ENCODE measurements around the gene PPFIA2. TPM values are rescaled to one million over a fixed set of nuclear protein-coding genes. Genes with fewer than 3 reads are reported as not detected.

Gene PPFIA2
- total RNA-seq, 1 experiment from 2014 or later: not detected

GRCh38 chr12:81757731-81758365, 1.3 kb downstream of the PPFIA2 start:
- no peak for DNase-seq
- H3K9me2 ChIP-seq (replicated peaks; ENCODE audit: low read length): no peaks in the 10 kb centered on the region
- intact Hi-C loops (cut with micrococcal nuclease): no loop called here
- peaks cover 5% of the 10 kb centered on the region; the same call in 1 of the 2 replicates for H3K4me1 ChIP-seq (ENCODE audit: insufficient read depth, low read length)
- no peak overlapping the region for H2AFZ ChIP-seq (ENCODE audit: low read length)
- TF ChIP-seq EZH2phosphoT487 (IDR thresholded peaks at IDR 0.05; ENCODE audit: borderline replicate concordance, low read length): no peak
- TF ChIP-seq CTCF (conservative IDR thresholded peaks at IDR 0.05; ENCODE audit: low read depth, low read length): no peak
- TF ChIP-seq EZH2 (IDR thresholded peaks at IDR 0.05; ENCODE audit: low read length, unreplicated experiment): no peak
- no peaks in the 10 kb centered on the region for H3F3A ChIP-seq (ENCODE audit: low read length, unreplicated experiment)
- no peak overlapping the region for H3K27ac ChIP-seq (ENCODE audit: low read length)
- POLR2A ChIA-PET (ENCODE audit: unreplicated experiment): no interaction called here
- no peak for ATAC-seq
- no peaks in the 10 kb centered on the region for H4K20me1 ChIP-seq (ENCODE audit: low read length)
- H3K4me3 ChIP-seq (ENCODE audit: low read length): no peak overlapping the region
- H3K79me2 ChIP-seq (ENCODE audit: low read length): no peaks in the 10 kb centered on the region
- H3K9me3 ChIP-seq (ENCODE audit: low read length): no peaks in the 10 kb centered on the region
- no peak overlapping the region for H3K4me2 ChIP-seq (ENCODE audit: low read length)
- H3K36me3 ChIP-seq (ENCODE audit: low read depth, low read length): no peaks in the 10 kb centered on the region
- CTCF ChIA-PET: no interaction called here
- no TSS peak for BruUV-seq (replicated peaks)
- no peak overlapping the region for H3K9ac ChIP-seq (ENCODE audit: low read length)
- peaks cover 35% of the 10 kb centered on the region for H3K27me3 ChIP-seq (ENCODE audit: low read length)

- no peak for ATAC-seq
- H3K4me1 ChIP-seq (ENCODE audit: insufficient read depth, low read length): no peaks in the 10 kb centered on the region
- ChIA-PET POLR2A (ENCODE audit: unreplicated experiment) (no interaction called here), CTCF (no interaction called here)
- H3K79me2 ChIP-seq (ENCODE audit: low read length): no peaks in the 10 kb centered on the region
- H3F3A ChIP-seq (ENCODE audit: low read length, unreplicated experiment): no peaks in the 10 kb centered on the region
- H3K9ac ChIP-seq (ENCODE audit: low read length): no peak overlapping the region
- no peaks in the 10 kb centered on the region for H4K20me1 ChIP-seq (ENCODE audit: low read length)
- H3K4me2 ChIP-seq (ENCODE audit: low read length): no peak overlapping the region
- no peak for DNase-seq
- H3K27ac ChIP-seq (ENCODE audit: low read length): no peak overlapping the region
- no peaks in the 10 kb centered on the region for H3K9me2 ChIP-seq (replicated peaks; ENCODE audit: low read length)
- no TSS peak for BruUV-seq (replicated peaks)
- no peak overlapping the region for H2AFZ ChIP-seq (ENCODE audit: low read length)
- H3K9me3 ChIP-seq (ENCODE audit: low read length): no peaks in the 10 kb centered on the region
- H3K36me3 ChIP-seq (ENCODE audit: low read depth, low read length): no peaks in the 10 kb centered on the region
- TF ChIP-seq EZH2phosphoT487 (IDR thresholded peaks at IDR 0.05; ENCODE audit: borderline replicate concordance, low read length): no peak
- H3K27me3 ChIP-seq (ENCODE audit: low read length): no peaks in the 10 kb centered on the region
- intact Hi-C loops (cut with micrococcal nuclease): no loop called here
- no peak overlapping the region for H3K4me3 ChIP-seq (ENCODE audit: low read length)
Observed at GRCh38 chr12:81729781-81730180, 29.4 kb downstream of the PPFIA2 start.

GRCh38 chr12:81727391-81727790, 31.8 kb downstream of the PPFIA2 start:
- no TSS peak for BruUV-seq (replicated peaks)
- no peak overlapping the region for H3K9ac ChIP-seq (ENCODE audit: low read length)
- no peak overlapping the region for H3K4me3 ChIP-seq (ENCODE audit: low read length)
- CTCF ChIA-PET: no interaction called here
- POLR2A ChIA-PET (ENCODE audit: unreplicated experiment): no interaction called here
- ATAC-seq (no peak), DNase-seq (no peak)
- H4K20me1 ChIP-seq (ENCODE audit: low read length): no peaks in the 10 kb centered on the region
- TF ChIP-seq EZH2 (IDR thresholded peaks at IDR 0.05; ENCODE audit: low read length, unreplicated experiment): no peak
- H3K4me2 ChIP-seq (ENCODE audit: low read length): no peak overlapping the region
- no peaks in the 10 kb centered on the region for H3K9me2 ChIP-seq (replicated peaks; ENCODE audit: low read length)
- H3K9me3 ChIP-seq (ENCODE audit: low read length): no peaks in the 10 kb centered on the region
- no peaks in the 10 kb centered on the region for H3K36me3 ChIP-seq (ENCODE audit: low read depth, low read length)
- intact Hi-C loops (cut with micrococcal nuclease): no loop called here
- H2AFZ ChIP-seq (ENCODE audit: low read length): no peak overlapping the region
- no peaks in the 10 kb centered on the region for H3K4me1 ChIP-seq (ENCODE audit: insufficient read depth, low read length)
- no peaks in the 10 kb centered on the region for H3K27me3 ChIP-seq (ENCODE audit: low read length)
- no peaks in the 10 kb centered on the region for H3F3A ChIP-seq (ENCODE audit: low read length, unreplicated experiment)
- no peak overlapping the region for H3K27ac ChIP-seq (ENCODE audit: low read length)
- H3K79me2 ChIP-seq (ENCODE audit: low read length): no peaks in the 10 kb centered on the region

GRCh38 chr12:81726634-81727033, 32.5 kb downstream of the PPFIA2 start:
- ATAC-seq: no peak
- H3K4me2 ChIP-seq (ENCODE audit: low read length): no peak overlapping the region
- no peak overlapping the region for H2AFZ ChIP-seq (ENCODE audit: low read length)
- H3K27ac ChIP-seq (ENCODE audit: low read length): no peak overlapping the region
- no peak overlapping the region for H3K4me3 ChIP-seq (ENCODE audit: low read length)
- ChIA-PET CTCF (no interaction called here), POLR2A (ENCODE audit: unreplicated experiment) (no interaction called here)
- H4K20me1 ChIP-seq (ENCODE audit: low read length): no peaks in the 10 kb centered on the region
- H3K9ac ChIP-seq (ENCODE audit: low read length): no peak overlapping the region
- no peaks in the 10 kb centered on the region for H3F3A ChIP-seq (ENCODE audit: low read length, unreplicated experiment)
- TF ChIP-seq CTCF (conservative IDR thresholded peaks at IDR 0.05; ENCODE audit: low read depth, low read length) (no peak), EZH2phosphoT487 (IDR thresholded peaks at IDR 0.05; ENCODE audit: borderline replicate concordance, low read length) (no peak), EZH2 (IDR thresholded peaks at IDR 0.05; ENCODE audit: low read length, unreplicated experiment) (no peak)
- no peaks in the 10 kb centered on the region for H3K27me3 ChIP-seq (ENCODE audit: low read length)
- H3K79me2 ChIP-seq (ENCODE audit: low read length): no peaks in the 10 kb centered on the region
- no peaks in the 10 kb centered on the region for H3K36me3 ChIP-seq (ENCODE audit: low read depth, low read length)
- no peak for DNase-seq
- H3K9me2 ChIP-seq (replicated peaks; ENCODE audit: low read length): no peaks in the 10 kb centered on the region
- intact Hi-C loops (cut with micrococcal nuclease): no loop called here
- no TSS peak for BruUV-seq (replicated peaks)
- H3K9me3 ChIP-seq (ENCODE audit: low read length): no peaks in the 10 kb centered on the region
- no peaks in the 10 kb centered on the region for H3K4me1 ChIP-seq (ENCODE audit: insufficient read depth, low read length)

All from PC-3 (cell line).